Immature natural killer cell (primary cell): ENCODE data around the gene ERP27. TPM values are rescaled to one million over a fixed set of nuclear protein-coding genes. Genes with fewer than 3 reads are reported as not detected.

Experiments
- DNase-seq, 3 donors: peaks; one replicate each; pipeline ENCODE4 v3.0.0; 2022; ENCODE audit warnings: mixed read lengths in 1 of 3
- H3K27ac Mint-ChIP-seq, 6 donors: one replicate each; pipeline ENCODE4 v1.8.0; 2020; ENCODE audit warnings: mixed read lengths in 6 of 6, mild to moderate bottlenecking in 5 of 6, inconsistent platforms in 4 of 6, moderate library complexity in 3 of 6
- H3K27me3 Mint-ChIP-seq, 3 donors: one replicate each; pipeline ENCODE4 v1.8.0; 2020 to 2021; ENCODE audit warnings: low read depth in 3 of 3, mild to moderate bottlenecking in 3 of 3, mixed read lengths in 3 of 3, moderate library complexity in 3 of 3, inconsistent platforms in 1 of 3
- H3K36me3 Mint-ChIP-seq, 3 donors: one replicate each; pipeline ENCODE4 v1.8.0; 2020; ENCODE audit warnings: mixed read lengths in 3 of 3, inconsistent platforms in 2 of 3, mild to moderate bottlenecking in 2 of 3
- H3K4me1 Mint-ChIP-seq, 2 donors: one replicate each; pipeline ENCODE4 v1.8.0; 2020; ENCODE audit warnings: inconsistent platforms in 2 of 2, mild to moderate bottlenecking in 2 of 2, mixed read lengths in 2 of 2, moderate library complexity in 1 of 2
- H3K4me3 Mint-ChIP-seq, 5 donors: one replicate each; pipeline ENCODE4 v1.8.0; 2020; ENCODE audit warnings: mild to moderate bottlenecking in 5 of 5, mixed read lengths in 5 of 5, inconsistent platforms in 3 of 5, moderate library complexity in 3 of 5
- H3K9me3 Mint-ChIP-seq, 6 donors: one replicate each; pipeline ENCODE4 v1.8.0; 2020; ENCODE audit warnings: mild to moderate bottlenecking in 6 of 6, mixed read lengths in 6 of 6, inconsistent platforms in 4 of 6, moderate library complexity in 3 of 6
- polyA plus RNA-seq, 3 donors: library from polyadenylated mRNA; unstranded; fragments of 300-500 nt; fragmentation: Illumina TruSeq; gene quantifications; one replicate each; pipeline ENCODE4 v1.2.3, GENCODE V29; 2021

ERP27 gene
- polyA plus RNA-seq, 3 donors from 2014 or later = 2.5 to 3.8 (median 3.8) TPM

DNA sequence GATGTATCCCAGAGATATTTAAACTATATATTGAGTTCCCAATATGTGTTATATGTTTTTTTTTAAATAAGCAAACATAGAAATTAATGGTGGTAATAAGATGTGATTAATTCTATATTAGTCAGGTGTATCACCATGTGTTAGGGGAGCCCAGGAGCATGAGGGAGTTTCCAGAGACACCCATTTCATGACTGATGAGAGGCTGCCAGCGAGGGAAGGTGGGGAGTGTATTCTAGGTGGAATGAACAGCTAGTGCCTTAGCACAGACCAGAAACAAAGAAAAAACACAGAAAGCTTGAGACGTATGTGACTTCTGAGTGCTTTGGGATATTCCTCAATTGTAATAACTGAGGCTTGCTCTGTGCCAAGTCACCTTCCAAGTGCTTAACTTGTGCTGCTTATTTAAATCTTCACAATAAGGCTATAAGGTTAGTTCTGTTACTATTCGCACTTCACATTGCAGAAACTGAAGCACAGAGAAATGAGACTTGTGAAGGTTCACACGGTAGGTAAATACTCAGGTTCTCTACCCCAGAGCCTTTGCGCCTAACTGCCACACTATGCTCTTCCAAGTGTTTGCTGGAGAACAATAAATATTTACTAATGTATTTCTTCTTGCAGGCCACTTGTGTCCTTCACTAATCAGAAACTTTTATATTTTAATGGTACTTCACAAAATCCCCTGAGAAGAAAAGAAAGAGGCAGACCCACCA lies 34.8 kb downstream of the ERP27 start:
- no peaks in the 10 kb centered on the region for H3K9me3 Mint-ChIP-seq
- H3K4me1 Mint-ChIP-seq = peaks cover 0 to 21% of the 10 kb centered on the region in 2 donors
- DNase-seq = no peak
- H3K27me3 Mint-ChIP-seq = peaks cover 0 to 1% (median 0%) of the 10 kb centered on the region in 3 donors
- no peak overlapping the region for H3K27ac Mint-ChIP-seq
- H3K36me3 Mint-ChIP-seq = peaks cover 8 to 21% (median 17%) of the 10 kb centered on the region in 3 donors
- no peak overlapping the region for H3K4me3 Mint-ChIP-seq

DNA sequence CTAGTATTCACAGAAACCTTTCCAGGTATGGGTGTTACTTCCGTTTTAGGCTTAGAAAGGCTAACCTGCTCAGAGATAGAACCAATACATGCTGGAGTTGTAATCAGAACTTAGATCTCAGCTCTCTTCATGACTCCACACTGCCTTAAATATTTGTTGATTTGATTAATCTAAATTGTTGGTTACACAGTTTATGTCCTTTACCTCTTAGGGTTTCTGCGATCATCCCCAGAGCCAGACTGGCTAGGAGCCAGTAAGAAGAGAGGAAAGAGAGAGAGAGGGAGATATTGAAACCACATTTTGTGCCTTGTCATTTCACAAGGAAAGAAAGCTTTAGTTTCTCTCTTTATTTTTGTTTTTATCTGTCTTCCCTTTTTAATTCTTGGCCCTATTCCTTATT lies 35.9 kb downstream of the ERP27 start:
- Mint-ChIP-seq H3K4me1 (peaks cover 0 to 10% of the 10 kb centered on the region in 2 donors), H3K27me3 (peaks cover 0 to 1% (median 0%) of the 10 kb centered on the region in 3 donors), H3K27ac (no peak overlapping the region), H3K4me3 (no peak overlapping the region), H3K9me3 (no peaks in the 10 kb centered on the region), H3K36me3 (peaks cover 0 to 11% (median 8%) of the 10 kb centered on the region in 3 donors)
- DNase-seq = no peak

DNA sequence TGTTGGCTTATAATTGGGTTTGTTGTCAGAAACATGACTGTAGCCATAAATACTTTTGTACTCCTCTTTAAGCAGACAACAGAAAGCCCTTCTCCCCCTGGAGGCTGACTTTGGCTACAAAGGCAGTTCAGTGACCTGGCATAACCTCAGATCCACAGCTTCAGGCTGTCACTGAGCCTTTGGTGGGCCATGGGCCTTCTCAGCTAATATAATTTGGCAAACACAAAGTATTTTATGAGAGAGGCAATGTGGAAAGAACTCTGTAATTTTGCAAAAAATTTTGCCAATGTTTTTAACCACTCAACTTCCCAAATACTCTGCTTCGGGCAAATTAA lies 37.1 kb downstream of the ERP27 start:
- H3K27me3 Mint-ChIP-seq = peaks cover 0 to 1% (median 0%) of the 10 kb centered on the region in 3 donors
- no peak overlapping the region for H3K4me3 Mint-ChIP-seq
- peaks cover 0 to 8% (median 7%) of the 10 kb centered on the region in 3 donors for H3K36me3 Mint-ChIP-seq
- peaks cover 0 to 10% of the 10 kb centered on the region in 2 donors for H3K4me1 Mint-ChIP-seq
- no peaks in the 10 kb centered on the region for H3K9me3 Mint-ChIP-seq
- H3K27ac Mint-ChIP-seq = no peak overlapping the region
- DNase-seq = no peak

DNA sequence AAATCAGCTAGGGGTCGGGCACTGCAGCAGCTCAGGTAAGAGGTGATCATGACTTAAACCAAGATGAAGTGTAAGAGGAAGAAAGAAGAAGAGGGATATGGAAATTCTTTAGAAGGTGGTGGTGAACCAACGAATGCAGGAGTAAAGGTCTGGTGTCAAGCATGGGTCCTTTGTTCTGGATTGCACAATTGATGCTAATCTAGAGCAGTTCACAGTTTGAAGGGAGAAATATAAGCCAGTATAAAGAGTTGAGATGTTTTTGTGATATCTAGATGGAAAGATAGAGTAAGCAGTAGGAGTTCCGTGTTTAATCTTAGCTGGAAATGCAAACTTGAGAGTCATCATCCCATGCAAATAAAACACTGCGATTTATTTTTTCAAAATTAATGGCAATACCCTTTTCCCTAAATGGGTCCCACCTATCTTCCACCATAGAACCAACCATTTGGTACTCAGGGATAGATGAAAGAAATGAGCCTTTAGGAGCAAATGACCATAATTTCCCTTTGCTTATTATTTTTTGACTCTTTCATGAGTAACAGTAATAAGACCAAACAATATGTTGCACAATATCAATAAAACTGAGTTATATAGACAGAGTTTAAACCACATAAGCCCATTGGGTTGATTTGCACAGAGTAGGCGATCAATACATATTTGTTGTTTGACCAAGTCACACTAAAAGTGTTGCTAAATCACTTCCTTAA lies 37.7 kb downstream of the ERP27 start:
- DNase-seq = no peak
- Mint-ChIP-seq H3K4me1 (peaks cover 0 to 10% of the 10 kb centered on the region in 2 donors), H3K27ac (no peak overlapping the region), H3K27me3 (peaks cover 0 to 1% (median 0%) of the 10 kb centered on the region in 3 donors), H3K9me3 (no peaks in the 10 kb centered on the region), H3K36me3 (peaks cover 0 to 8% (median 5%) of the 10 kb centered on the region in 3 donors), H3K4me3 (no peak overlapping the region)

DNA sequence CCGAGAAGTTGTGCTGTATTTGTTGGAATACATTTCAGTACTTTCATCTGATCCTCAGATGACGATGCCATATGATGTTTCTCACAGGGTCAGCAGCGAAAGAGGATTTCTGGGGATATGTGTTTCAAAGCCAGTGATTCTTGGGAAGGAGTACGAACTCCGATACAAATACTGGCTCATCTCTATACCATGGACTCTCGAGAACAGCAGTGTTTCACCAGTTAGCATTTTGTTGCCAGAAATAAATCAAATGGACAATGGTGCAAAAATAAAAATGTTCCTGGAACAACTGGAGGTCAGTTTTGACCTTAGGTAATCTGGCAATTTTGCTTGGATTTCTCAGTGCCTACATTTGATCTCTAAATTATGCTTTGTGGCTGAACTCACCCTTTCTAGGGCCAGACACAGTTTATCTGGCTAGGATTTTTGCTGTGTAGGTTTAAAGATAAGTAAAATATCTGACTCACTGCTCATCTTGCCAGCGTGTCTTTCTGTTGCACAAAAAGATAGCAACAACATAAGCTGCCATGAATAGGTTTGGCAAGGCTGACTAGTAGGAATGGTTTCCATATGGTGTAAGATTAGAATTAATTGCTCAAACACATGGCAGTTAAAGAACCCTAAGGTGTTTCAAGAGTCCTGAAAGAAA lies 41.7 kb downstream of the ERP27 start:
- Mint-ChIP-seq H3K27me3 (peaks cover 0 to 2% (median 1%) of the 10 kb centered on the region in 3 donors), H3K36me3 (peaks cover 0 to 5% (median 0%) of the 10 kb centered on the region in 3 donors), H3K27ac (no peak overlapping the region), H3K4me3 (no peak overlapping the region), H3K9me3 (no peaks in the 10 kb centered on the region), H3K4me1 (peaks cover 0 to 4% of the 10 kb centered on the region in 2 donors)
- DNase-seq = no peak

DNA sequence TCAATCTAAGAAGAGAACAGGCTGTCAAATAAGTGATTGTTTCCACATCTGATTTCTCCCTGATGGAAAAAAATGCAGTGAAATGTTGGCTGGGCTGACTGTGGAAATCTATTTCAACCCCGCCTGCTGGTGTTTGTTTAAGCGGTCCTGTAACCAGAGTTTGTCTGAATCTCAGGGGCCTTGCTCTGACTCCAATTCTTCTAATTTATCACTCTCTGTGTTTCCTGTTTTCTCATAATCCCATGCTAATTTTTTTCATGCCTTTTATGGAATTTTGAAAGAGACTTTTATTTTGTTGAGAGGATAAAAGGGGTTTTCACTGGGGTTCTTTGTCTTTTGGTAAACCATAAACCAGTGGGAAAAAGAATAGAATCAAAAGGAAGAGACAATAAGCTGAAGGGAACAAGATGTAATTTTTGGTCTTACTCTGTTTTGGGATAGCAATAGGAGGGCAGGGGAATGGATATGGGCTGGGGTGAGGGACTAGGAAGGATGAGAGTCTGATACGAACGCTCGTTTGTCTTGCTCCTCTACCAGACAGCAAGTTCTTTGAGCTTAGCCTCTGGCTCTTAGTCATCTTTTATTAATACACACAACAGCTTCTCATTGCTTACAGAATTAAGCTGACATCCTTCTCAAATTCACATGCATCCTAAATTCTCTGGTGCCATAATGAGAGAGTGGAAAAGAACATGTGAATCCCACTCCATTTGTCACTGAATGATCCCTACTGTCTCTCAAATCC lies 44.7 kb downstream of the ERP27 start:
- H3K4me3 Mint-ChIP-seq = no peak overlapping the region

DNA sequence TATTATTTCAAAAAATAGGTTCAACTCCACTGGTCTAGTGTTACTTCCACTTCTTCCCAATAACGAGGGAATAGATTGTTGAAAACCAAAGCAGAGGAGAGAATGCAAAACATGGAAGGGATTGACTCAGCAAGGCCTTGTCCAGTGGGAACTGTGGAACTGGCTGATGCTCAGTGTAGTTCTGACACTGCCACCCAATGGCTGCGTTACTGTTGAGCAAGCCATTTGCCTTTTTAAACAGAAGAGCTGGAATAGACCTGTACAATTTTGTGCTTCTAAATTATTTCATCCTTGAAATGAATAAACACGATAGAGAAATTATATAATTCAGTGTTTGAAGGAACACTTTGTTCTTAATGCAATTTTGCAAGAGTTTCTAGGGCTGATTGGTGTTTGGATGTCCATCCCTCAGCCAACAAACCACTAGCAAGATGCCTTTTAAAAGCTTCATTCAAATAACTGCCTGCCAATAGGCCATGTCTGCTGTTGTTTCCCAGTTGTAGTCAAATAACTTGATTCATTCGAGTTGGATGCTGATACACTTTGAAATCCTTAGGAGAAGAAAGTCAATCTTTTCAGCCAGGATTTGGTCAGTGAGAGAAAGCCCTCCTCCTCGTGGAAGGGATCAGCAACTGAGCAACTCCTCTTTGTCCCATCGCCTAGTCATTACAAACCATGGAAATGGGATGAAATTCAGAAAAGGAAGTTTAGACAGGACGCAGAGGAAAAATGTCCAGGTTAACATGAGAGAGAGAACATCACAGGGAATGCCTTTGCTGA lies 45.4 kb downstream of the ERP27 start:
- Mint-ChIP-seq H3K9me3 (no peaks in the 10 kb centered on the region), H3K4me1 (no peaks in the 10 kb centered on the region), H3K27ac (no peak overlapping the region), H3K4me3 (no peak overlapping the region), H3K27me3 (peaks cover 0 to 15% (median 2%) of the 10 kb centered on the region in 3 donors), H3K36me3 (no peaks in the 10 kb centered on the region)
- DNase-seq = no peak

More for the DNA sequence above, 44.7 kb downstream of the ERP27 start:
- no peak overlapping the region for H3K27ac Mint-ChIP-seq
- no peaks in the 10 kb centered on the region for H3K4me1 Mint-ChIP-seq
- peaks cover 0 to 11% (median 2%) of the 10 kb centered on the region in 3 donors for H3K27me3 Mint-ChIP-seq
- H3K36me3 Mint-ChIP-seq = no peaks in the 10 kb centered on the region
- no peak for DNase-seq
- no peaks in the 10 kb centered on the region for H3K9me3 Mint-ChIP-seq

DNA sequence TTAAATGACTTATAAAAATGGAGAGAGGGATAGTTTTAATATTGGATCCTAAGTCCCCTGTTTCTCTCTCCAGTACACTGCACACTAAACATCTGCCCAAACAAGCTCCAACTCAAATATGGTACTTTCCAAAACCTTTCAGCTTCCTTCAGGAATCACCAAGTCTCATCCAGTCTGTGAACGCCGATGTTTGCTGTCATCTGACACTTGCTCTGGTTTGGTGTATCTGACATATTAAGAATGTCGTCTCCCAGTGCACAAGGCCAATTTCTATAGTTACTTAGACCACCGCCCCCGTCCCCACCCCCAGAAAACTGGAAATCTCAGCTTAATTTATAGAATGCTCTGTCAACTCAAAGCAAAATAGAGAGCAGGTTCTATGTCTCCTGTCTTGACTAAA lies 47.6 kb downstream of the ERP27 start:
- peaks cover 4 to 30% (median 10%) of the 10 kb centered on the region in 3 donors for H3K27me3 Mint-ChIP-seq
- no peak overlapping the region for H3K4me3 Mint-ChIP-seq

DNA sequence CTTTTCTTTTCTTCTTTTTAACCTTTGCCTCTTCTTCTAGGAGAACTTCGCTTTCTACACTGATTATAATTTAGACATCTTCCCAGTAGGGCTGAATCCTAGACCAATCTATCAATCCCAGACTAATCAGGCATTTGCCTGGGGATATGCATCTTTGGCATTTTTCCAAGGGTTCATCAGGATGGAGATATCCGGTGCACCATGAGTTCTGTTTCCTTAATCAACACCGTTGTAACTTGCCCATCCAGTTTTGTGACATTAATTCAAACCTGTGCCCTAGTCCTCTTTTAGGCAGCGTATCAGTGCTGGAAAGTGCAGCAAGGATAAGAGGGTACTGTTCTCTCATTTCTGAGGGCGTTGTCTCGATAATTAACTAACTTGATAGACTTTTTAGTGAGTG lies 52.1 kb downstream of the ERP27 start:
- DNase-seq = no peak
- peaks cover 6 to 39% (median 17%) of the 10 kb centered on the region in 3 donors for H3K27me3 Mint-ChIP-seq
- H3K36me3 Mint-ChIP-seq = no peaks in the 10 kb centered on the region
- peaks cover 24 to 29% of the 10 kb centered on the region in 2 donors for H3K4me1 Mint-ChIP-seq
- H3K9me3 Mint-ChIP-seq = no peaks in the 10 kb centered on the region
- no peak overlapping the region for H3K27ac Mint-ChIP-seq
- H3K4me3 Mint-ChIP-seq = peak overlapping the region in 1 of 5 donors; percentile 5

More for the DNA sequence above, 47.6 kb downstream of the ERP27 start:
- peaks cover 11% of the 10 kb centered on the region in 2 donors for H3K4me1 Mint-ChIP-seq
- H3K27ac Mint-ChIP-seq = no peak overlapping the region
- no peak for DNase-seq
- no peaks in the 10 kb centered on the region for H3K36me3 Mint-ChIP-seq
- H3K9me3 Mint-ChIP-seq = no peaks in the 10 kb centered on the region

DNA sequence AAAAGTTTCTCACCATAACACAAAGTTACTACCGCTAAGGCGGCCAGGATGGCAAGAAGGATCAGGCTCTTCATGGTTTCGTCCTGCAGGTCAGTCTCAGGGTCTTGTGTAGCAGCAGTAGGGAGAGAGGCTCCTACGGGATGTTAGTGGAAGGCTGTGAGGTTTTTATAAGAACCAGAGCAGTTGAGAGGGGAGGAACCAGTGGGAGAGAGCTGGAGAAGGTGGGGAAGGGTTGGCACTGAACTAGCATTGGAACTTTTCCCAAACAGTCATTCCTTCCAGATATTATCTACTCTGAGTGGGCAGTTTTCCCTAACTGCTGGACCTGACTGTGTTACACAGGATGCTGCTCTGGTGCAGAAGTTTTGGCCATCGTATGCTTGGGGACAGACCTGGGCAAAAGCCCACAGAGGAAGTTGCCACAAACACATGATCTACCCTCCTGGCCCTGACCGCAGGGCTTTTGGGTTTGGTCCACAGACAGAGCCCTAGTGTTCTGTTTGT lies 52.6 kb downstream of the ERP27 start, which contains the start of gene MGP:
MGP (minus strand) TSS at position 137 of the 504 bp plus-strand sequence; CDS start at position 74, 63 bp downstream.
- Mint-ChIP-seq H3K4me1 (peaks cover 27 to 32% of the 10 kb centered on the region in 2 donors), H3K27me3 (peaks cover 6 to 39% (median 17%) of the 10 kb centered on the region in 3 donors), H3K9me3 (no peaks in the 10 kb centered on the region), H3K27ac (peak within 1 kb of the TSS in 2 of 6 donors; percentile 52 to 53), H3K36me3 (no peaks in the 10 kb centered on the region), H3K4me3 (peak within 1 kb of the TSS; percentile 51 to 72 (median 59))
- DNase-seq = peak; percentile 8 to 21 (median 13)

DNA sequence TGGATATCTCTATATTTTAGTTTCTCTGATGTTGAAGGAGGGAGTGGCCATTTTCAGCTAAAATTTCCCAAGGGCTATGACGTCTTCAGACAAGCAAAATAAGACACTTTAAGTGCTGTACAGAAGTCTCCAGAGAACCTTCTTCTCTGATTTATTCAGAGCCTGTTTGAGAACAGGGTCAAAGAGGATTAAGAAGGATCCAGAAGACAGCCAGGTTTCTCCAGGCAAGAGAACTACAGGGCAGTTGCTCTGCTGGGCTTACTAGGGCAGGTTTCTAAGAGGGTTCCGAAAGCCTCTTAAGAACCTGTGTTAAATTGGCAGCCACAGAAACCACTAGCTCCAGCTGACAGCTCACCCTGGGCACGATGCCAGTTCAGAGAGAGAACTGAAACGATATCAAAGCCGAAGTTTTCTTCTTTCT lies 53.9 kb downstream of the ERP27 start:
- Mint-ChIP-seq H3K27me3 (peaks cover 6 to 35% (median 17%) of the 10 kb centered on the region in 3 donors), H3K4me1 (peaks cover 27 to 34% of the 10 kb centered on the region in 2 donors), H3K36me3 (no peaks in the 10 kb centered on the region), H3K9me3 (no peaks in the 10 kb centered on the region), H3K4me3 (peak overlapping the region; percentile 51 to 72 (median 59)), H3K27ac (peak overlapping the region in 3 of 6 donors; percentile 52 to 67 (median 53))
- peak; percentile 73 to 84 (median 76) for DNase-seq

DNA sequence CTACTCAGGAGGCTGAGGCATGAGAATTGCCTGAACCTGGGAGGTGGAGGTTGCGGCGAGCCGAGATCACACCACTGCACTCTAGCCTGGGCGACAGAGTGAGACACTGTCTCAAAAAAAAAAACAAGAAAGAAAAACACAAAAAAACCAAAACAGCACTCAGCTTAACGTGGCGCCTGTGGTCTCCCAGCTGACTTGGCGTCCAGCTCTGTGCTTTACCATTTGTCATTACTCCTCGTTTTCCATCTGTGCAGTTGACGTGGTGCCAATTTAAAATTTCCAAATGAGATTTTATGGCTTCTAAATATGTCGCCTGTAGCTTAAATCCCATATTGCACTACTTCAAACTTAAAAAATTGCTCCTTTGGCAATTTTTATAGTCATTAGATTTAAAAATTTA lies 54.7 kb downstream of the ERP27 start:
- no peak for DNase-seq
- Mint-ChIP-seq H3K27ac (no peak overlapping the region), H3K4me1 (peaks cover 27 to 34% of the 10 kb centered on the region in 2 donors), H3K36me3 (no peaks in the 10 kb centered on the region), H3K9me3 (no peaks in the 10 kb centered on the region), H3K4me3 (no peak overlapping the region), H3K27me3 (peaks cover 6 to 28% (median 17%) of the 10 kb centered on the region in 3 donors)
